ENCODE measurements around the gene KRT5. TPM values are rescaled to one million over a fixed set of nuclear protein-coding genes. Genes with fewer than 3 reads are reported as not detected.

The KRT5 gene
- total RNA-seq, 6 donors from 2014 or later = 3.6 to 43.3 (median 4.8) TPM; not detected in 2

- Histone ChIP-seq H3K27me3 (no peaks in the 10 kb centered on the region), H3K4me1 (no peaks in the 10 kb centered on the region), H3K4me3 (no peak overlapping the region), H3K27ac (no peak overlapping the region), H3K9me3 (no peaks in the 10 kb centered on the region), H3K36me3 (no peaks in the 10 kb centered on the region)
- DNase-seq (no peak), ATAC-seq (ENCODE audit: low FRiP score in 2 of 2) (no peak)
- no peak for TF ChIP-seq POLR2A (IDR thresholded peaks at IDR 0.05)
- no peak for TF ChIP-seq EP300 (IDR thresholded peaks at IDR 0.05)
- TF ChIP-seq POLR2AphosphoS5 (IDR thresholded peaks at IDR 0.05) = no peak
- TF ChIP-seq, protein P1, sequence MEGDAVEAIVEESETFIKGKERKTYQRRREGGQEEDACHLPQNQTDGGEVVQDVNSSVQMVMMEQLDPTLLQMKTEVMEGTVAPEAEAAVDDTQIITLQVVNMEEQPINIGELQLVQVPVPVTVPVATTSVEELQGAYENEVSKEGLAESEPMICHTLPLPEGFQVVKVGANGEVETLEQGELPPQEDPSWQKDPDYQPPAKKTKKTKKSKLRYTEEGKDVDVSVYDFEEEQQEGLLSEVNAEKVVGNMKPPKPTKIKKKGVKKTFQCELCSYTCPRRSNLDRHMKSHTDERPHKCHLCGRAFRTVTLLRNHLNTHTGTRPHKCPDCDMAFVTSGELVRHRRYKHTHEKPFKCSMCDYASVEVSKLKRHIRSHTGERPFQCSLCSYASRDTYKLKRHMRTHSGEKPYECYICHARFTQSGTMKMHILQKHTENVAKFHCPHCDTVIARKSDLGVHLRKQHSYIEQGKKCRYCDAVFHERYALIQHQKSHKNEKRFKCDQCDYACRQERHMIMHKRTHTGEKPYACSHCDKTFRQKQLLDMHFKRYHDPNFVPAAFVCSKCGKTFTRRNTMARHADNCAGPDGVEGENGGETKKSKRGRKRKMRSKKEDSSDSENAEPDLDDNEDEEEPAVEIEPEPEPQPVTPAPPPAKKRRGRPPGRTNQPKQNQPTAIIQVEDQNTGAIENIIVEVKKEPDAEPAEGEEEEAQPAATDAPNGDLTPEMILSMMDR (IDR thresholded peaks at IDR 0.05) = no peak
- WGBS, 2 donors = 64 to 68% methylated on average over 7 of the region's 7 CpGs
Measured at GRCh38 chr12:52542785-52543318, 22.7 kb upstream of the KRT5 start.

- Histone ChIP-seq H3K9me3 (no peaks in the 10 kb centered on the region), H3K27me3 (no peaks in the 10 kb centered on the region), H3K27ac (no peak overlapping the region), H3K4me3 (no peak overlapping the region), H3K36me3 (no peaks in the 10 kb centered on the region), H3K4me1 (no peaks in the 10 kb centered on the region)
- ATAC-seq (ENCODE audit: low FRiP score in 2 of 2) (no peak), DNase-seq (no peak)
- TF ChIP-seq EP300 (IDR thresholded peaks at IDR 0.05) (no peak), POLR2AphosphoS5 (IDR thresholded peaks at IDR 0.05) (no peak), POLR2A (IDR thresholded peaks at IDR 0.05) (no peak)
- TF ChIP-seq, protein P1 (IDR thresholded peaks at IDR 0.05) = no peak
Measured at GRCh38 chr12:52542157-52542556, 22.0 kb upstream of the KRT5 start.

DNA sequence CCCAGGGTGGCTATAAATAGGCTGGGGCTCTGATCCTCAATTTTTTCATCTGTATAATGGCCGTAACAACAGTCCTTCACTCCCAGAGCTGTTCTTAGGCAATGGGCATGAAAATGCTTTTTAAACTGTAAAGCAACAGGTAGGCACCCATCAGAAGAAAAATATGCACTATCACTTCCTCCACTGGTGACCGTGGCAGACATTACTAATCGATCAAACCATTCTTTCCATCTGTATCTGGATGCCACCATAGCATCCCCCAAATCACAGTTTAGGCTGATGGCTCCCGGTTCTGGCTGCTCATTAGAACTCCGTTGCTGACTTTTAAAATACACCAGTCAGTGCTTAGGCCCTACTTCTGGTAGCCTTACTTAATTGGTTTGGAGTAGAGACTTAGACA, 21.5 kb upstream of the KRT5 start:
- Histone ChIP-seq H3K4me1 (no peaks in the 10 kb centered on the region), H3K27ac (no peak overlapping the region), H3K36me3 (no peaks in the 10 kb centered on the region), H3K27me3 (no peaks in the 10 kb centered on the region), H3K4me3 (no peak overlapping the region), H3K9me3 (no peaks in the 10 kb centered on the region)
- WGBS, 2 donors = 88 to 93% methylated on average over 5 of the region's 5 CpGs
- DNase-seq (no peak), ATAC-seq (ENCODE audit: low FRiP score in 2 of 2) (no peak)
- TF ChIP-seq, protein P1 (IDR thresholded peaks at IDR 0.05) = no peak
- TF ChIP-seq POLR2AphosphoS5 (IDR thresholded peaks at IDR 0.05) (no peak), POLR2A (IDR thresholded peaks at IDR 0.05) (no peak), EP300 (IDR thresholded peaks at IDR 0.05) (no peak)

GRCh38 chr12:52540531-52540930, 20.3 kb upstream of the KRT5 start:
- Histone ChIP-seq H3K4me3 (no peak overlapping the region), H3K27me3 (no peaks in the 10 kb centered on the region), H3K4me1 (no peaks in the 10 kb centered on the region), H3K27ac (no peak overlapping the region), H3K9me3 (no peaks in the 10 kb centered on the region), H3K36me3 (no peaks in the 10 kb centered on the region)
- ATAC-seq (ENCODE audit: low FRiP score in 2 of 2) (no peak), DNase-seq (no peak)
- WGBS, 2 donors = 84% methylated on average over 7 of the region's 7 CpGs; no CpG with 5 or more reads in 1 of the 2 donors
- TF ChIP-seq POLR2AphosphoS5 (IDR thresholded peaks at IDR 0.05) (no peak), POLR2A (IDR thresholded peaks at IDR 0.05) (no peak), EP300 (IDR thresholded peaks at IDR 0.05) (no peak)
- TF ChIP-seq, protein P1 (IDR thresholded peaks at IDR 0.05) = no peak

DNA sequence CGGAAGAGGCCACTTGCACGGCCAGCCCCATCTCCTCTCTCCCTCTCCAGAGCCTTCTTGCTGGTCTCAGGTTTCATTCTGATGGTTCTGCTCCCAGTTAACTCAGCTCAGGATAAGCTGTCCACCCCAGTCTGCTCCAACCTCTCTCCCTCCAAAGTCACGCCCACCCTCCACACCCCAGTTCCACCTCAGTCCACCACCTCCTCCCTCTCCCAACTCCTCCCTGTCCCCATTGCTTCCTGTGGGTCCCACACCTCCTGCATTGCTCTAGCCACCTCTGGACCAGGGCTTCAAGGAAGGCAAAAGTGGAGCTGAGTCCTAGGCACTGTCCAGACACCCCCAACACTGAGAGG, 19.6 kb upstream of the KRT5 start:
- Histone ChIP-seq H3K36me3 (no peaks in the 10 kb centered on the region), H3K9me3 (no peaks in the 10 kb centered on the region), H3K27ac (no peak overlapping the region), H3K4me3 (no peak overlapping the region), H3K4me1 (no peaks in the 10 kb centered on the region), H3K27me3 (no peaks in the 10 kb centered on the region)
- TF ChIP-seq EP300 (IDR thresholded peaks at IDR 0.05) = no peak
- ATAC-seq (ENCODE audit: low FRiP score in 2 of 2) = no peak
- 69 to 79% methylated on average over 3 of the region's 3 CpGs for WGBS, 2 donors
- DNase-seq = no peak

Measured in upper lobe of left lung (tissue), 6 donors.